GM19025 (cell line): ENCODE results near the gene NEDD8.

Source experiments
- ATAC-seq: cut with Tn5 transposase; IDR thresholded peaks from one replicate; pipeline ENCODE4 v1.9.1; 2021; ENCODE audit warnings: mild to moderate bottlenecking, low read depth, moderate library complexity; ENCODE audit not compliant: unreplicated experiment

Gene NEDD8

DNA sequence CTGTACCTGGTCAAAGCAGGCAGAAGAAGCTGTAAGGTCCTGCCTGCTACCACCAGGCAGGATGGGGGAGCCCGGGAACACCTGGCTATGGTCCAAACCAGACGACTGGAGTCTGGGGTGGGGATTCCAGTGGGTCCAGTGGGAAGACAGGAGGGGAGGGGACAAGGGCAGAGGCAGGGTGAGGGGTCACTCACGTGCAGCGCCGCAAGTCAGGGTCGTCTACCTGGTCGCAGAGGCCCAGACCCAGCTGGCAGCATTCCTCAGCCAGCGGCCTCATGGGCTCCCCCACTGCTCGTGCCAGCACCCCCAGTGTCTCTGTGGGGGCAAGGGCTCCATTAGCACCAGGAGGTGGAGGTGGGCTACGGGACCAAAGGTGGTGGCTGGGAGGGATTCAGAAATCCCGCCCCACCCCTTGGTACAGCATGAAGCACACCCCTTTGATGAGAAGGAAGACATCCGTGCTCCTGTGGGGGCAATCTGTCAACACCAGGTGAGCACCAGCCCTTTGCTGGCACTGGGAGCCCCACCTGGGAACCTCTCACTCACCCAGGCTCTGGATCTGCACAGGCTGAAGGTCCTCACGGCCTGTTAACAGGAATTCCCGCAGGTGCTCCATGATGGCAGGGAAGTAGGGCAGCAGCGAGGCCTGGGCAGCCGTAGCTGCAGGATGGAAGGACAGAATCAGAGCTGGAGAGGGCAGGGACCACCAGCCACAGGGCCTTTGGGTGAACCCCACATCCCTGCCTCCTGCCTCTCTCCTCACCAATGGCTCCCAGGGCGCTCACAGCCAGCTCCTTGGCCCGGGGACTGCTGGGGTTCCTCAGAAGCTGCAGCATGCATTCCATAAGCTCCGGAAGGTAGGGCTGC, 47.8 kb downstream of the NEDD8 start:
- ATAC-seq = no peak

GRCh38 chr14:24183014-24183481, 49.1 kb downstream of the NEDD8 start:
- ATAC-seq = no peak

GRCh38 chr14:24182110-24182882, 49.9 kb downstream of the NEDD8 start:
- ATAC-seq = no peak

- no peak for ATAC-seq
Observed at GRCh38 chr14:24181371-24182077, 50.6 kb downstream of the NEDD8 start.

- ATAC-seq = no peak
Observed at GRCh38 chr14:24179961-24180796, 52.0 kb downstream of the NEDD8 start.

- ATAC-seq = no peak
Observed at GRCh38 chr14:24179294-24179960, 52.7 kb downstream of the NEDD8 start.

DNA sequence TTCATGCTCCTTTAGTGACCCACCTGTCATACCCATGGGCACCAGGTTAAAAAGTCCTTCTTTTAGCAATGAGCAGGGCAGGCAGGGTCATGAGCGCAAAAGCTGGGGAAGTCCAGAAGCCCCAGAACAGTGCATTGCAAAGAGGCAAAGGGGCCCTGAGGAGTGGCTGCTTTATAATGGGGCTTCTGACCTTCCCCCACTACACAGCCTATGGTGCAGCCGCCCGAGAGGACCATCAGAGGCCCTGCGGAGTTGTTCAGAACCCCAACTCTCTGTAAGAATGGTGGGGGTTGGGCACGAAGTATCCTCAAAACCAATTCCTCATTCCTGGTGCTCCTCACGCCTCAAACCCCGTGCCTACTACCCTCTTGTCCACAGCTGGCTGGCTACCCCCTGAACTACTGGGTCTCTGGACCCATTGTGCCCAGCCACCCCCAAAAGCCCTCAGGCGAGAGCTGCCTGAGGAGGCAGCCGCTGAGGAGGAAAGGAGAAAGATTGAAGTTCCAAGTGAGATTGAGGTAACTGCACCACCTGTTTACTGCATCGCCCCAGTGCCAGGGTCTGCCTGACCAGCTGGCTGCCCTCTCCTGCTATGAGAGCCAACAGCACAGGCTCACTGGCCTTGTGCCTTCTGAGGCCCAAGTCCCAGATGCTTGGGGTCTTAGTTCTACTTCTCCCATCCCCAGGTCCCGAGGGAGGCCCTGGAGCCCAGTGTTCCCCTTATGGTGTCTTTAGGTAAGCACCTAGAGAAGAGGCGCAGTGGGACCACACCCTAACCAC, 53.6 kb downstream of the NEDD8 start:
- no peak for ATAC-seq

- ATAC-seq = no peak
Observed at GRCh38 chr14:24177891-24178290, 54.3 kb downstream of the NEDD8 start.

- no peak for ATAC-seq
Observed at GRCh38 chr14:24177041-24177825, 54.9 kb downstream of the NEDD8 start.

DNA sequence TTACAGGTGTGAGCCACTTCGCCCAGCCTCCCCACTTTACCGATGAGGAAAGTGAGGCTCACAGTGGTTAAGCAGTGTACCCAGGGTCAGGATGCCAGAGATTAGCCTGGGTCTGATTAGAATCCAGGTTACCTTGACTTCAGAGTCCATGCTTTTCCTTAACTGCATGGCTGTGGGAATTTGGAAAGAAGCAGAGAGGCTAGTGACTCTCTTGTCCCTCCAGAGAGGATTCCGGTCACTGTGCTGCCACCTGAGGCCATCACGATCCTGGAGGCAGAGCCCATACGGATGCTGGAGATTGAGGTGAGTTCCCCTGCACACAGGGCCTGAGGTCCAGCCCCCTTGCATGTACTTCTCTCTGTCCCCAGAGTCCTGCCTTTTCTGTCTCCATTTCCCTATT, 55.6 kb downstream of the NEDD8 start:
- no peak for ATAC-seq

DNA sequence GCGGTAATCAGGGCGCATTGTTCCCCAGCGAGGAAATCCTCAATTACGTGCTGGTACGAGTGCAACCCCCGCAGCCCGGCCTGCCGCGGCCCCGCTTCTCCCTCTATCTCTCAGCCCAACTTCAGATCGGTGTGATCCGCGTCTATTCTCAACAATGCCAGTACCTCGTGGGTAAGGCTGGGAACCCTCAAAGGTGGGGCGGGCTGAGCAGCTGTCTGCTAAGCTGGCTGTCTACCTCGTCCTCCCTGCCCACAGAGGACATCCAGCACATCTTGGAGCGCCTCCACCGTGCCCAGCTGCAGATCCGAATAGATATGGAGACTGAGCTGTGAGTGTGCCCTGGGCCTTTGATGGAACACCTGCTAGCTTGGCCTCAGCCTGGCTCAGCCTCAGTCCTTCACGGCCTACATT, 59.3 kb downstream of the NEDD8 start:
- ATAC-seq = no peak

DNA sequence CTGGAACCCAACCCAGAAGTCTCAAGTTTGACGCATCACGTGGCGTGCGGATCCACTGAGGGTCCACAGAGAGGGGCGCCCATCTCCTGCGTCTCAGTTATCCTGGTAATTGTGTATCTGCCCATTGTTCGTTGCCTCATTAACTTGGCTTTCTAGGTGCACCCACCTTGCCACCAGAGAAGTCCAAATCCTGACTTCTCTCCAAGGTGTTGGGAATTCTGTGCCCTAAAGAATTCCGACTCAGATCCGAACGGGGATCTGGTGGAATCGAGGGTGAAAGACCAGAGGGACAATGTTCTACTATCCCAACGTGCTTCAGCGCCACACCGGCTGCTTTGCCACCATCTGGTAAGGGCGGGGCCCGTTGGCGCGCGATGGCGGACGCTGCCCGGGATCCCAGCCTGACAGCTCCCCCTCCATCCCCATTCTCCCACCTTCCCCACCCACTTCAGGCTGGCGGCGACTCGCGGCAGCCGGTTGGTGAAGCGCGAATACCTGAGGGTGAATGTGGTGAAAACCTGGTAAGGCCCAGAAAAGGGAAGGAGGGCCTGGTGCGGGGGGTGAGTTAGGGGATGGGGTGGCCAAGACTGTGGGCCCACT, 59.8 kb downstream of the NEDD8 start:
- no peak for ATAC-seq

- ATAC-seq = peak; percentile 72
Observed at GRCh38 chr14:24171422-24172260, 60.5 kb downstream of the NEDD8 start, which contains the start of gene REC8. TSS of gene REC8 (plus strand) at chr14:24172080. CDS start at chr14:24172553, 473 bp downstream.

DNA sequence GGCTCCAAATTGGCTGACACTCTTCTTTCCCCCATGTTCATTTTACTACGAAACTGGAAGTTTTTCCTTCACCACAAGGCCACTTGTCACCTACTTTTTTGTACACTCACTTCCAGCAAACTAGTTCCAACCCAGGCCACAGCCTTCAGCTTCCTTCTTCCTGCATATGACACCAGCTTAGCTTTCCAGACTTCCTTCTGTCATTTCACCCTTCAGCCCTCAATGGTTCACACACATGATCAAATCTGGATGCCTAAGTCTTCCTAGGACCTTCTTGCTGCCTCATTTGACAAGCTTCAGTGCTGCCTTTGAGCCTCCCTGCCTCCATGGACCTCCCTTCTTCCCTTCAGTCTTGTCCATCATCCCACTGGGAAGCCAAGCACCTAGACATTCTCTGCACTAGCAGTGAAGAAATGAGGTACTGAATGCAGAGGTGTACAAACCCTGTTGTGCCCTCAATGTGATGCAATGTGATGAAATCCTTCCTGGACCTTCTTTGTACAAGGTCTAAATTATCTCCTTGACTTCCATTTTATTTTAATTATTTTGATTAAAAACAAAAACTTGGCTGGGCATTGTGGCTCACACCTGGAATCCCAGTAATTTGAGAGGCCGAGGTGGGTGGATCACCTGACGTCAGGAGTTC, 64.6 kb downstream of the NEDD8 start:
- ATAC-seq = no peak
